Omental fat pad (tissue), 4 donors: ENCODE data around the gene MED19. TPM values are rescaled to one million over a fixed set of nuclear protein-coding genes. Genes with fewer than 3 reads are reported as not detected.
A peak's percentile ranks its signal among the peaks of the same experiment; 100 is the strongest.

Experiments used
- ATAC-seq: fragments of 150-250 bp; one replicate; pipeline ENCODE4 v1.9.1; 2016; ENCODE audit warnings: mild to moderate bottlenecking, moderate library complexity; ENCODE audit not compliant: low FRiP score
- DNase-seq: peaks from one replicate; pipeline ENCODE4 v3.0.0-alpha.2; 2019; ENCODE audit warnings: low spot score
- CTCF ChIP-seq, 3 donors: fragments of 450-650 bp; IDR thresholded peaks; one replicate each; pipeline ENCODE4 v1.5.1; 2016 to 2017; ENCODE audit warnings: antibody characterized with exemption in 3 of 3, mild to moderate bottlenecking in 3 of 3, moderate library complexity in 2 of 3
- total RNA-seq, 4 donors: library from RNA; depleted of rRNA; stranded (reverse); fragments of >200 nt; gene quantifications; one replicate each; pipeline ENCODE4 v1.1.0, GENCODE V29; 2016

Gene MED19
- 10 to 100 TPM; 10.7 to 14.4 (median 12.2) TPM for total RNA-seq

DNA sequence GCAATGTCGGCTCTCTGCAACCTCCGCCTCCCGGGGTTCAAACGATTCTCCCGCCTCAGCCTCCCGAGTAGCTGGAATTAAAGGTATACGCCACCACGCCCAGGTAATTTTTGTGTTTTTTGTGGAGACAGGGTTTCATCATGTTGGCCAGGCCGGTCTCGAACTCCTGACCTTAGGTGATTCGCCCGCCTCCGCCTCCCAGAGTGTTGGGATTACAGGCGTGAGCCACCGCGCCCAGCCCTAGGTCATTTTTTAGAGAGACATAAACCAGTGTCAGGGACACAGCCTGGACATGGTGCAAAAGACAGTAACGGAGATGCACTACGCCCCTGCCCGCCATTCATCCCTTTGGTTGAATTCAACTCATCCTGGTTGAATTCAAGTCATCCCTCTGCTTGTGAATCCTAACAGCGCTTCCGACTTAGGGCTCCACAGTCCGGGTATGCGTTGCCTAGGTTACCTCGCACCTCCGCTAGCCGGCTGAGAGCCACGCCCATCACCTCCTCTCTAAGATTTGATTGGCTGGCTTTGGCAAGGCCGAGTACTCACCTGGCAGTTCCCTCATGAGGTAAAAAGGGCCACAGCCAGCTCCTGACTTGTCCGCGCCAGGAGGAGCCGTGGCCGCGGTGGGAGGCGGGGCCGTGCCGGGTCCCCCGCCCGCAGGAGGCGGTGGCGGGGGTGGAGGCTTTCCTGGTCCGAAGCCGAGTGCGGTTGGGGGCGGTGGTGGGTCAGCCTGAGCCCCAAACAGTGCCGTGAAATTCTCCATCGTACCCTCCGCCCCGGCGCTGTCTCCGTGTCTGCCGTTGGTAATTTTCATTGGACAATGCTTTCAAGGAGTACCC is at the start of gene MED19:
Gene MED19, minus strand, starts transcription at position 802 of the 842 bp plus-strand sequence. Its CDS starts 36 bp downstream, at position 766.
- ATAC-seq (peak; percentile 67), DNase-seq (peak; percentile 30)
- TF ChIP-seq CTCF (IDR thresholded peaks at IDR 0.05): no peak

DNA sequence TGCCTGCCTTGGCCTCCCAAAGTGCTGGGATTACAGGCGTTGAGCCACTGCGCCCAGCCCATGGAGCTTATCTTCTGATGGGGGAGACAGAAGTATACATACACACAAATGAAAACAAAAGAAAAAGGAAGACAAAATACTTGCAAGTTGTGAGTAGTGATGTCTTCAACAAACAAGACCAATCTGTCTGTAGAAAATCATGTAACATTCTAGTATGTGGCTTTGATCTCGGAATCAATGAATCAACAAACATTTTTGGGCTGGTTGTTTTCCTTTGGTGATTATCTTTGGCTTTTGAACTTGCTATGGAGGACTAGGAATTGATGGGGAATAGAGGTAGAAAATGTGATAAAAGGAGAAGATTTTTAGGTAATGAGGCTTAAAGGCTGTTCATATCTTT is 46.2 kb upstream of the MED19 start:
- TF ChIP-seq CTCF (IDR thresholded peaks at IDR 0.05): no peak
- DNase-seq: no peak
- no peak for ATAC-seq

DNA sequence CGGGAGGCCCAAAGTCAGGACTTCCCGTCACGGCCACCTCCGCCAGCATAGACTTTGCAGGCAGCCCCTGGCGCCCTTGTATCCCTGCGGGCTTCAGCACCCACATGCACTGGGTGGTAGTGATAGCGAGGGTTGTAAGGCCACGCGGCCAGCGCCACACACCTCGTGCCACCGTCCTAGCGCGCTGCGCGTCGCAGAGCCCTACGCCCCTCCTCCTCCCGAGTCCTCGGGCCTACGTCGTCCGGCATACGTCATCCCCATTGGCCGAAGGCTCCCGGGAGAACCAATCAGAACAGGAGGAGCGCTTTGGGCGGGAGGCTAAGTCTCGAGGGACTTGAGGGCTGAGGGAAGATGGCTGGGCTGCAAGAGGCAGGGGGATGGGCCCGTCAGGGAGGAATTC is 40.9 kb upstream of the MED19 start:
- TF ChIP-seq CTCF (IDR thresholded peaks at IDR 0.05): no peak
- ATAC-seq (no peak), DNase-seq (no peak)

GRCh38 chr11:57751676-57752253 is 39.8 kb upstream of the MED19 start, which contains the start of gene BTBD18:
TSS of gene BTBD18 (minus strand) at chr11:57751819. CDS start at chr11:57751188, 631 bp downstream.
- DNase-seq (no peak), ATAC-seq (no peak)
- TF ChIP-seq CTCF (IDR thresholded peaks at IDR 0.05): no peak

DNA sequence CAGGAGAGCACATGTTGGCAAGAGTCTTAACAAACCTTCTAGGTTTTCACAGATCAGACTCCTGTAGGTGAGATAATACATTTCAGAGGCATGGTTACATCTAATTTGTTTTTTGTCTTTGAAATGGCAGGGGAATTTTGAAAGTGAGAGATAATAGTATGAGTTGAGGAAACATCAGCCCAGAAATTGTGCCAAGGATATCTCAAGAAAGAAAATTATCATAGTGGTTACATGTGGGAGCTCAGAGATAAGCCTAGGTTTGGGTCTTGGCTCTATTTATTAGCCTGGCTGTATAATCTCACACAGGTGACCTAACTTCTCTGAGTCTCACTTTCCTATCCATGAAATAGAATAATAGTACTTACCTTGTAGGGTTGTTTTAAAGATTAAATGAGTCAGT is 39.2 kb upstream of the MED19 start:
- ATAC-seq: no peak
- DNase-seq: no peak
- TF ChIP-seq CTCF (IDR thresholded peaks at IDR 0.05): no peak

- ATAC-seq (no peak), DNase-seq (no peak)
- no peak for TF ChIP-seq CTCF (IDR thresholded peaks at IDR 0.05)
Measured at GRCh38 chr11:57746920-57747319, 34.9 kb upstream of the MED19 start.
